GM18520 (cell line): ENCODE data around the gene BCAR1.
"Not testable (repeated sequence)": the region's sequence is repeated elsewhere in the genome, so short reads cannot be mapped to it uniquely, and the experiment has no call there.

ENCODE experiments used
- ATAC-seq: cut with Tn5 transposase; IDR thresholded peaks from one replicate; pipeline ENCODE4 v1.9.1; 2021; ENCODE audit not compliant: unreplicated experiment

The BCAR1 gene

DNA sequence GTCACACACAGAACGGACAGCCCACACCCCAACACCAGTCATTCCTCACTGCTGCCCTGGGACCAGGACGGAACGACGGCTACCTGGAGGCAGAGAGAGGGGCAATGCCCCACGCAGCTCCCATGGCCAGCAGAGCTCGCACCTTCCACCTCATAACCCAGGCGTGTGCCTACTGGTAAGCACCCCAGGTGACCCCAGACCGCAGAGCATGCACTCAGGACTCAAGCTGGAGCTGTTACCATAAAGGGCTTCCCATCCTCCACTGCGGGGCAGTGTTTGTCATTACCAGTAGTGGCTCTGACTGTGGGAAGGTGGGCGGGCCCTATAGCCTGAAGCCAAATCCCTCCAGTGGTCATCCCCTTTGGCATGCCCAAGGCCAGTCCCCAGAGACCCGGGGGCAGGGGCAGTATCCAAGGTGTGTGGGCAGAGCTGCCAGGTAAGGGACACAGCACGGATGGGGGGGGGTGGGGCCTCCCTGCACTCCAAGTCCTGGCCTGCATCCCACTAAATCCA is 4.7 kb upstream of the BCAR1 start:
- no peak for ATAC-seq

- ATAC-seq: no peak
These were observed 3.0 kb upstream of the BCAR1 start for GRCh38 chr16:75254359-75254837.

- ATAC-seq: no peak
These were observed 1.8 kb upstream of the BCAR1 start for GRCh38 chr16:75252946-75253911.

- no peak for ATAC-seq
These were observed 833 bp upstream of the BCAR1 start for GRCh38 chr16:75252049-75252864.

GRCh38 chr16:75250809-75251279 is 580 bp downstream of the BCAR1 start:
- ATAC-seq: peak; percentile 22

GRCh38 chr16:75250089-75250808 is 1.2 kb downstream of the BCAR1 start:
- ATAC-seq: no peak

DNA sequence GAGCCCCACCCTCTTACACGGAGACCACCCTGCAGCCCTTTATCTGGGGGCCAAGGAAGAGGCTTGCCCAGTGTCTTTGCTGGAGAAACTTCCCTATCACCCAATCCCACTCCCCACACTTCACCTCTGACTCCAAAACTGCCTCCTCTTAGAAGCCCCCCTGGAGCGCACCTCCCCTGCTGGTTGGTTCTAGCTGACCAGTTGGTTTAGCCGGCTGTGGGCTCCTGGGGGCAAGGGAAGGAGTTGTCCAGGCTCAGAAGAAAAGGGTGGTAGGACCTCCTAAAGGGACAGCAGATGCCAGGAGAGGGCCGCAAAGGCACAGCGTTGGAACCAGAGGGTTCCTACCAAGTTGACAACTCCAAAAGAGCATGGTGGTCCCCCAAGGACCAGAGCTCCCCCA is 2.0 kb downstream of the BCAR1 start:
- ATAC-seq: no peak

GRCh38 chr16:75248536-75249380 is 2.7 kb downstream of the BCAR1 start:
- no peak for ATAC-seq

DNA sequence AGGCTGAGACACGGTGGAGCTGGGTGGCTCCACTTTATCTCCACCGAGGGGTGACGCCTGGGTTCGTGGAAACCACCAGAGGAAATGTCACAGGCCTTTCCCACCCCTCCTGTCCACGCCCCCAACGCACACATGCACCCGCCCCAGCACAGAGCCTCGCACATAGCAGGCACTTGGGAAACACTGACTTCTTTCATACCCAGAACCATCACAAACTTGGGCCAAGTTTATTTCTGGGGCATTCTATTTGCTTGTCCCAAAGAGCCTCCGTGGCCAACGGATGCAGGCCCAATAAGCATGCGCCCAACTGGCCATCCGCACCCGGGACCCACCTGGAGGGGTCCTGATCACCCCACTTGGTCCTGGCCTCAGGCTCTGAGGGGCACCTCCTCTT is 3.3 kb downstream of the BCAR1 start:
- no peak for ATAC-seq

DNA sequence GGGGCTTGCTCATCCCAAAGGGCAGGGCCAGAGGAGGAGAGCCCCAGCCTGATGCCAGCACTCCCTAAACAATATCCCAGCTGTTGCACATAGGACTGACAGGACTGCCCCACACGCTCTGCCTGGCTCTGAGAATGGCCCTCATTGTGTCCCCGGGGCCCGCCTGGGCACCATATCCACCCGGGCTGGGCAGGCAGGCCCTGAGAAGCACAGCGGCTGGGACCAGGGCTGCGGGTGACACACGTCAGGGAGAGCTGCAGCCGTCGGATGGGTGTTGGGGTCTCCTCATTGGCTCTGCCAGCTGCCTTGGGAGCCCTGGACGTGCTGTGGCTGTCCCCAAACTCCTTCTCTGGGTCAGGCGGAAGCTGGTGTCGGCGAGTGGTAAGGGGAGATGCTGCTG is 4.2 kb downstream of the BCAR1 start:
- no peak for ATAC-seq

GRCh38 chr16:75246504-75247205 is 4.8 kb downstream of the BCAR1 start:
- ATAC-seq: no peak

DNA sequence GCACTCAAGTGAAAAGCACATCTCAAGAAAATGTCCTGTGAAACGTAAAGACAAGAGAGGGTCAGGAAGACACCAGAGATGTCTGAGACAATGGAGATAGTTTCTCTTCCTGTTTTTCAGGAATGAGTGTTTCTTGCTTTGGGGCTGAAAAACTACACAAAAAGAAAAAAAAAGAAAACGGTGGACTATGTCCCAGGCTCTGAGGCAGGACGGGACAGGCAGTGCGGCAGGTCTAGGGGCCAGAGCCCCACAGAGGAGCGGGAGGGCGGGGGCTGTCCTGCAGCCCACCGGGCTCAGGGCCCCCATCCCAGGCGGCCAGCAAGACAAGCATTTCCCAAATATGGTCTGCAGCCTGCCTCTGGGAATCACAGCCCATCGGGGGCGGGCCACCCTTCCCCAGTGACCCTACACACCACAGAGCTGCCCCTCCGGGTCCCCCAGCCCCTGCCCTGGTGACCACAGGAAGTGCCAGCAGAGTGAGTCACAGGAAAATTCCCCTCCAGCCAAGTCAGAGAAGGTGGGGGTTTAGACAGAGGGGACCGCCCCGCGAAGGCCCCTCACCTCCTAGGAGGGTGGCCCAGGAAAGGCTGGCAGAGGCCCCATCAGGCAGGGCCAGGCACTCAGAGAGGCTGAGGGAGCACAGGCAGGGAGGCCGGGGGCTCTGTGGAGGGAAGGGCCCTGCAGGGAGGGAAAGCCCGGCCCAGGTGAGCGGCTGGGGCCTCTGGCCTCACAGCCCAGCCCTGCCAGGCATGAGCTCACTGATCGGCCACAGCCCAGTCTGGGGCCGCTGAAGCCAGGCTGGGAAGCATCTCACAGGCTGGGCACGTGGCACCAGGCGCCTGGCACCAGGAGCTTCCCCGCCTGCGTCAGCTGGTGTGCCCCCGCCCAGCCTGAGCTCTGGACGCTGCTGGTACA is 6.3 kb downstream of the BCAR1 start:
- peak; percentile 28 for ATAC-seq

DNA sequence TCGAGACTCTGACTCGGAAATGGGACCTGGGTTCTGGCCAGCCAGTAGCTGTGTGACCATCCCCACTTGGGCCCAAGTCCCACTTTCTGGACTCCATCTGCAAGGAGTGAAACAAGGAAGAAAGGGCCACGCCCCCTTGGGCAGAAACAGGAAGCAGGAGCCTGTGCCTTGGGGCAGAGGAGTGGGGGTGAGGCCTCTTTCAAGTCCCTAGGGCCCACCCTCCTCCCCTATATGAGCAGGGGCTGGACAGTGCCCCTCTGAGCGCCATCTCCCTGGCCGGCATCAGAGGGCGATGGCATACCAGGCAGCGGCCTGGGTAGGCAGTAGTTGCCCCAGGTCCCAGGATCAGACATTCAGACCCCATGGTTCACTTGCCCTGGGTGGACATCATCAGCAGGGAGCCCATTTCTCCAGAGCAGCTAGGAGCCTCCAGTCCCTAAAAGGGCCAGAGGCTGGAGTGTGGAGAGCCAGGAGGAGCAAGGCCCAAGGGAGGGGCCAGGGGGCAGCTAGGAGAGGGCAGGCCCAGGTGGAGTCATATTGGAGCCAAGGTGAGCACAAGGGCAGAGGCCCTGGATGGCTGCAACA is 7.1 kb downstream of the BCAR1 start:
- no peak for ATAC-seq

DNA sequence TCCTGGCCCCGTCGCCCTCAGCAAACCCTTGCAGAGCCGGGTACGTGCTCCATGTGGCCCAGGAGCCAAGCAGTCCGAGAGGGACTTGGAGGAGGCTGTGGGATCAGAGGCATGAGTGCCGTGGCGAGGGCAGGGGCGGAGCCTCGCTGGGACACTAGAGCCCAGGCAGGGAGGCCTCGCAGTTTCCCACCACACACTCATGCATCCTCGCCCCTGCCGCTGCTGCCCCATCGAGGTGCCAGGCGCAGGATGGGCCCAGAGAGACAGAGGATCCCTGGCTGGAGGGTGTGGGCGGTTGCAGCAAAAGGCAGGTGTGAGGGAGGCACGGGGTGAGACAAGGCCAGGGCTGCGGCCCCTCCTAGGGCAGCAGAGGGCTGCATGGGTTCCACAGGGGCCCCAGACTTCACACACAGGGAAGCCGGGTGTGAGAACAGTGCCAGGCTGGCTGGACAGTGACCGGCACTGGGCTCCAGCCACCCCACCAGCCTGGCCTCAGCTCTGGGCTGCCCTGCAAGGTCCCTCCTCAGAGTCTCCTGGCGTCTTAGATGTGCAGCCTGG is 7.7 kb downstream of the BCAR1 start:
- ATAC-seq: no peak

DNA sequence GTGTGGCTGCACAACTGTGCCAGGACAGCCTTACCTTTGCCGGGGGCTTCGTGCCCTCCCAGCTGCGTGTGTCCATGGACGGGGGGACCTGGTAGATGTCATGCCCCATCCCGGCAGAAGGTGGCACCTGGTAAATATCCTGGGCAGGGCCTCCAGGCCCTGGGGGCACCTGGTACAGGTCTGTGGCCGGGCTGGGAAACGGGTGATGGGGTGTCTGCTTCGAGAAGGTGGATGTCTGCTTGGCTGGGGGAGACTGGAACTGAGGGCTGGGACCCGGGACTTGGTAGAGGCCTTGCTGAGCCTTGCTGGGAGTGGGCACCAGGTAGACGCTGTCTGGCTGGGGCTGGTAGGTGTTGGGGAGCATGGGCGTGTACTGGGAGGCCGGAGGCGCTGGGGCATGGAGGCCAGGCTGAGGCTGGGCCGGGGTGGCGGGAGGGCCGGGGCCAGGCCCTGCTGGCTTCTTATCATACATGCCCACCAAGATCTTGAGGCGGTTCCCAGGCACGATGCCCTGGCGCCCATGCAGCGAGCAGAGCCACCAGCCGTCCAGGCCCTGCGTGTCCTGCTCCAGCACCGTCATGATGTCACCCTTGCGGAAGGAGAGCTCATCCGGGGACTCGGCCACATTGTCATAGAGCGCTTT is 8.9 kb downstream of the BCAR1 start:
- not testable (repeated sequence) for ATAC-seq

GRCh38 chr16:75241955-75242354 is 9.5 kb downstream of the BCAR1 start:
- ATAC-seq: no peak

GRCh38 chr16:75241412-75241811 is 10.0 kb downstream of the BCAR1 start:
- no peak for ATAC-seq
